Calu3 (cell line): Measurements from ENCODE around the gene SERPINA5. TPM values are rescaled to one million over a fixed set of nuclear protein-coding genes. Genes with fewer than 3 reads are reported as not detected.

Source experiments
- BruUV-seq: library from RNA; stranded (reverse); fragments of 400-500 nt; replicated peaks from 2 replicates; lab custom pipeline; 2021; lab: Mats Ljungman, UMichigan
- CTCF ChIA-PET: fragments of 300-600 bp; sonication (Branson Sonifier 250); formaldehyde crosslinking; loops from one replicate; lab custom pipeline; 2022; ENCODE audit warnings: antibody characterized with exemption; lab: Charles Lee
- DNase-seq: peaks from one replicate; pipeline ENCODE4 v3.0.0; 2022
- H3K27ac Mint-ChIP-seq: one replicate; pipeline ENCODE4 v1.8.0; 2022; ENCODE audit warnings: mixed read lengths; ENCODE audit not compliant: unreplicated experiment
- H3K27me3 Mint-ChIP-seq: one replicate; pipeline ENCODE4 v1.8.0; 2022; ENCODE audit warnings: mixed read lengths; ENCODE audit not compliant: unreplicated experiment
- H3K36me3 Mint-ChIP-seq: one replicate; pipeline ENCODE4 v1.8.0; 2022; ENCODE audit warnings: mild to moderate bottlenecking, moderate library complexity, mixed read lengths; ENCODE audit not compliant: insufficient read depth, unreplicated experiment
- H3K4me1 Mint-ChIP-seq: one replicate; pipeline ENCODE4 v1.8.0; 2022; ENCODE audit warnings: mild to moderate bottlenecking, low read depth, mixed read lengths; ENCODE audit not compliant: unreplicated experiment
- H3K4me3 Mint-ChIP-seq: one replicate; pipeline ENCODE4 v1.8.0; 2022; ENCODE audit warnings: mild to moderate bottlenecking, low read depth, moderate library complexity, mixed read lengths; ENCODE audit not compliant: unreplicated experiment
- H3K9me3 Mint-ChIP-seq: one replicate; pipeline ENCODE4 v1.8.0; 2022; ENCODE audit warnings: low read depth, mixed read lengths; ENCODE audit not compliant: unreplicated experiment
- intact Hi-C: fragments of 100-400 bp; cut with micrococcal nuclease; formaldehyde crosslinking; loops from one replicate; pipeline ENCODE4 v1.10.0; 2022; ENCODE audit not compliant: unreplicated experiment
- total RNA-seq: library from RNA; stranded (reverse); gene quantifications from 2 replicates; pipeline ENCODE4 v1.2.3, GENCODE V29; 2022
- TF ChIP-seq, protein P1 (sequence below): fragments of 200-600 bp; IDR thresholded peaks from one replicate; pipeline ENCODE4 v1.8.0; 2022; ENCODE audit warnings: antibody characterized with exemption; ENCODE audit not compliant: unreplicated experiment

SERPINA5 gene
- total RNA-seq, 1 experiment from 2014 or later, result 20.7 TPM

DNA sequence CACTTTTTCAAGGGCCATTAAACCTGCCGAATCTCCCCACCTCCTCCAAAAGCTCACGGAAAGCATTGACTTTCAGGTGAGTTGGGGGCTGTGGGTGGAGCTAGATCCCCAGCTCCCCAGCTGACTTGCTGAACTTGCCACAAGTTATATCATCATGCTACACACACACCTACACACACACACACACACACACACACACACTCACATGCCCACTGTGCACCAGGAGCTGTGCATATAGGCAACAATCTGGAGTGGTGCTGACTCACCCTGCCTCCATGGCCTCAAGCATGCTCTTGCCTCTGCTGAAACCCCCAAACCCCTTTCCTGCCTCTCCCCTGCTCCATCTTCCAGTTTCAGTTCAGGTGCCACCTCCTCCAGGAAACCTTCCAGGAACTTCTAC, 57.1 kb downstream of the SERPINA5 start:
- Mint-ChIP-seq H3K4me1 (peaks cover 24% of the 10 kb centered on the region), H3K36me3 (no peaks in the 10 kb centered on the region), H3K4me3 (no peak overlapping the region), H3K27me3 (peaks cover 13% of the 10 kb centered on the region), H3K9me3 (peaks cover 3% of the 10 kb centered on the region), H3K27ac (no peak overlapping the region)
- no peak for DNase-seq
- intact Hi-C loops, result loop anchor here (5.0 kb wide), 1 partner anchor 44 kb away; no protein-coding TSS in a partner anchor
- TF ChIP-seq, protein P1, sequence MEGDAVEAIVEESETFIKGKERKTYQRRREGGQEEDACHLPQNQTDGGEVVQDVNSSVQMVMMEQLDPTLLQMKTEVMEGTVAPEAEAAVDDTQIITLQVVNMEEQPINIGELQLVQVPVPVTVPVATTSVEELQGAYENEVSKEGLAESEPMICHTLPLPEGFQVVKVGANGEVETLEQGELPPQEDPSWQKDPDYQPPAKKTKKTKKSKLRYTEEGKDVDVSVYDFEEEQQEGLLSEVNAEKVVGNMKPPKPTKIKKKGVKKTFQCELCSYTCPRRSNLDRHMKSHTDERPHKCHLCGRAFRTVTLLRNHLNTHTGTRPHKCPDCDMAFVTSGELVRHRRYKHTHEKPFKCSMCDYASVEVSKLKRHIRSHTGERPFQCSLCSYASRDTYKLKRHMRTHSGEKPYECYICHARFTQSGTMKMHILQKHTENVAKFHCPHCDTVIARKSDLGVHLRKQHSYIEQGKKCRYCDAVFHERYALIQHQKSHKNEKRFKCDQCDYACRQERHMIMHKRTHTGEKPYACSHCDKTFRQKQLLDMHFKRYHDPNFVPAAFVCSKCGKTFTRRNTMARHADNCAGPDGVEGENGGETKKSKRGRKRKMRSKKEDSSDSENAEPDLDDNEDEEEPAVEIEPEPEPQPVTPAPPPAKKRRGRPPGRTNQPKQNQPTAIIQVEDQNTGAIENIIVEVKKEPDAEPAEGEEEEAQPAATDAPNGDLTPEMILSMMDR, result no peak
- BruUV-seq, result no TSS peak
- CTCF ChIA-PET, result interaction anchor here (0.6 kb wide), 1 partner anchor 409 kb away, joined by 3 read pairs; no protein-coding TSS in a partner anchor

DNA sequence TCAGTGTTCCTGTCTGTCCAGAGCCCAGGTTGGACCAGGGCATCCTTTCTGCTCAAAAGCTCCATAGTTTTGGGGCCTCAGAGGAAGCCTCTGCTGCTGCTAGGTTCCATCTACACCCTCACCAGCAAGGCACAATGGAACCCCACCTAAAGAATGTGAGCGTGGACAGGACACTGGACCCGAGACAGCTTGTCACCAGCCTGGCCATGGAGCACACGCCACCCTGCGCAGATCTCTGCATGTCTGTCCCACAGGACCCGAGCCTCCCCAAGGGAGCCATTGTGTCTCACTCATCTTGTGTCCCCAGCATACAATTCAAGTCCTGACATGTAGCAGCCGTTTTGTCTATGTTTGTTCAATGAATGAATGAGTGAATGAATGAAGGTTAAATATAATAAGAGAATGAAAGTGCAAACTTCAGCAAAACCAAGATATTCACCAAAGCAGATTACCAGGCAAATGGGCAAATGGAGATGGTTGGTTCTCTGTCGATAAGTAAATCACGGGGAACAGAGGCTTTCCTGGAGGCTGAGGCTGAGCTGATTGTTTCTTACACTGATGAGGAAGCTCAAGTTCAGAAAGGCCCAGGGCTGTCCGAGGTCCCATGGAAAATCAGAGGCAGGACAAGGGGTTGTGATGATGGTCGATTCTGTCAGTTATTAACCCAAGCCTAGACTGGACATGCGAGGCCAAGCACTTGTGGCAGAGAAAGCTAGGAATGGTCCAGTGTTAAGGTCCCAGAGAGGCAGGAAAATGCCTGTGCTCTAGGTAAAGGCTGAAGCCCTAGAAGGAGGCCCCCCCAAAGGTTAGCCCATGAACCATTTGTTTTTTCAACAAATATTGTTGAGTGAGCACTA, 58.0 kb downstream of the SERPINA5 start:
- no TSS peak for BruUV-seq
- H3K27me3 Mint-ChIP-seq, result peaks cover 4% of the 10 kb centered on the region
- H3K36me3 Mint-ChIP-seq, result no peaks in the 10 kb centered on the region
- no peak overlapping the region for H3K4me3 Mint-ChIP-seq
- intact Hi-C loops, result loop anchor here (5.0 kb wide), 1 partner anchor 43 kb away; no protein-coding TSS in a partner anchor
- CTCF ChIA-PET, result interaction anchor here (0.6 kb wide), 1 partner anchor 409 kb away, joined by 3 read pairs; no protein-coding TSS in a partner anchor
- no peak overlapping the region for H3K27ac Mint-ChIP-seq
- no peak for DNase-seq
- H3K9me3 Mint-ChIP-seq, result peaks cover 3% of the 10 kb centered on the region
- H3K4me1 Mint-ChIP-seq, result peaks cover 24% of the 10 kb centered on the region
- TF ChIP-seq, protein P1, result no peak

DNA sequence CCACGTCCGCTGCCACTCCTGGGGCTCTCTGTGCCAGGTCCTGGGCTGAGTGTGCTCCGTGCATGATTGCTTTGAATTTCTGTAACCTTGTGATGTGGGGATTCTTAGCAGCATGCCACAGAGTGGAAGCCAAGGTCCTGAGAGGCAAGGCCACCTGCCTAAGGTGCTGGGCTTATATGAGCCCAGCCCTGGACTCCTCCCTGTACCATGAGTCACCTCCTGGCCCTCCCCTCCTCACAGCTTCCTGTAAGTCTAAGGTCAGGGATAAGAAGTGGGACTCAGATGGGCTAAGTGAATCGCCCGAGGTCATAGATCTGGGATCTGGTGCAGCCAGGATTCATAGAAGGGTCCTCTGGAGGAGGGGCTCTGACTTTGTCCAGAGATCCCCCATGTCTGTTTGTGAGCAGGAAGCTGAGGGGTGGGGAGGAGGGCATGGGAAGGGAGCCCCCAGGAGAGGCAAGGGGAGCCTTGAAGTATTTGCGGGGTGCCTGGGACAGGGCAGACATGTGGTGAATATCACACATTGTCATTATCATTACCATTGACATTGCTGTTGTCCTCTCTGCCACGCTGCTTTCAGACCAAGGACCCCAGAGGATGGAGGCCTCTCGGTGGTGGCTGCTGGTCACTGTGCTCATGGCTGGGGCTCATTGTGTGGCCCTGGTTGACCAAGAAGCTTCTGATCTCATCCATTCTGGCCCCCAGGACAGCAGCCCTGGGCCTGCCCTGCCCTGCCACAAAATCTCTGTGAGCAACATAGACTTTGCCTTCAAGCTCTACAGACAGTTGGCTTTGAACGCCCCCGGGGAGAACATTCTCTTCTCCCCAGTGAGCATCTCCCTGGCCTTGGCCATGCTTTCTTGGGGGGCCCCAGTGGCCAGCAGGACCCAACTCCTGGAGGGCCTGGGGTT, 59.8 kb downstream of the SERPINA5 start:
- no peak overlapping the region for H3K4me3 Mint-ChIP-seq
- no peak overlapping the region for H3K27ac Mint-ChIP-seq
- BruUV-seq, result no TSS peak
- H3K27me3 Mint-ChIP-seq, result no peaks in the 10 kb centered on the region
- CTCF ChIA-PET, result interaction anchor here (0.5 kb wide), 1 partner anchor 139 kb away, joined by 4 read pairs; no protein-coding TSS in a partner anchor
- TF ChIP-seq, protein P1, result no peak
- DNase-seq, result no peak
- peaks cover 24% of the 10 kb centered on the region for H3K4me1 Mint-ChIP-seq
- intact Hi-C loops, result no loop called here
- H3K36me3 Mint-ChIP-seq, result no peaks in the 10 kb centered on the region
- peaks cover 4% of the 10 kb centered on the region for H3K9me3 Mint-ChIP-seq

DNA sequence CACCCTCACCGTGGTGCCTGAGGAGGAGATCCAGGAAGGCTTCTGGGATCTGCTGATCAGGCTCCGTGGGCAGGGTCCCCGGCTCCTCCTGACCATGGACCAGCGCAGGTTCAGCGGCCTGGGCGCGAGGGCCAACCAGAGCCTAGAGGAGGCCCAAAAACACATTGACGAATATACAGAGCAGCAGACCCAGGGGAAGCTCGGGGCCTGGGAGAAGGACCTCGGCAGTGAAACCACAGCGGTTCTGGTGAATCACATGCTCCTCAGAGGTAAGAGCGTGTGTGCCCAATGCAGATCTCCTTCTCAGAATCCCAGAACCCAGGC, 60.4 kb downstream of the SERPINA5 start:
- H3K27me3 Mint-ChIP-seq, result no peaks in the 10 kb centered on the region
- TF ChIP-seq, protein P1, result no peak
- CTCF ChIA-PET, result no interaction called here
- no TSS peak for BruUV-seq
- no peak overlapping the region for H3K4me3 Mint-ChIP-seq
- H3K27ac Mint-ChIP-seq, result no peak overlapping the region
- H3K9me3 Mint-ChIP-seq, result peaks cover 6% of the 10 kb centered on the region
- intact Hi-C loops, result no loop called here
- no peaks in the 10 kb centered on the region for H3K36me3 Mint-ChIP-seq
- peaks cover 24% of the 10 kb centered on the region for H3K4me1 Mint-ChIP-seq
- no peak for DNase-seq
